Right forelimb (tissue), 1 donor: ENCODE data around the gene ICA1.
"Not testable (repeated sequence)": the region's sequence is repeated elsewhere in the genome, so short reads cannot be mapped to it uniquely, and the experiment has no call there.

ENCODE experiments used
- DNase-seq: peaks from one replicate; pipeline ENCODE4 v3.0.0-alpha.2; 2018

The ICA1 gene

GRCh38 chr7:8089036-8089780 lies 172.8 kb downstream of the ICA1 start:
- DNase-seq: no peak

GRCh38 chr7:8086239-8086638 lies 175.7 kb downstream of the ICA1 start:
- no peak for DNase-seq

DNA sequence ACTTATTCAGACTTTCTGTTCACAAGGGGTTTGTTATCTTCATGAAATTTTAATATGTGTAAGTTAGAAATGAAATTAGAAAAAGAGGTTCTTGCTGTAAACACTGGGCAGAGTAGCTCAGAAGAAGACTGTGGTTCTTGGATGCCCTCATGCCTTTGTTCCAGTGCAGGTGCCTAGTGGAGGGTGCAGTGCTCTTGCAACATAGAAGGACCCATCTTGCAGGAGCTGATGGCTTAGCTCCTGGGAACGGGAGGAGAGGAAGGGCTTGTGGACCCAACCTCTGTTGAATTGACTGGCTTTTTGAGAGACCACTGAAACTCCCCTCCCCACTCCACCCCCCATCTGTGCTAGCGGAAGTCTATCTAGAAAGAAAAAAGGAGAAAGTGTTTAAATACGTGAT lies 176.5 kb downstream of the ICA1 start:
- DNase-seq: no peak

GRCh38 chr7:8084836-8085235 lies 177.1 kb downstream of the ICA1 start:
- no peak for DNase-seq

- no peak for DNase-seq
Measured at GRCh38 chr7:8082762-8083161, 179.2 kb downstream of the ICA1 start.

DNA sequence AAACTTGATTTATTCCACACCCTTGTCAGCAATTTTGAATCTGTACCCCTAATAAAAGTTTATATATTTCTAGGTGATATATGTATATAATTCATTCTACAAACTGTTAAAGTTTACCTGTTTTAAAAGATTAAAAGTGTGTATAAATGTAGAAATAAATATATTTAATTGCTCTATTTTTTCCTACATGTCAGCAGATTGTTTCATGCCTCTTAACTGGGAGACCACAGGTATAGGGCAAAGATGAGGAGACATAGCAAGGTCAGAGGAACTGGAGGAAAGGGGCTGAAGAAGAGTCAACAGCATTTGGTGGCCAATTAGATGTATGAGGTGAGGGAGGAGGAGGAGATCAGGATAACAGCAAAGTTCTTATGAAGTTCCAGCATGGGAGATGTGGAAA lies 183.5 kb downstream of the ICA1 start:
- no peak for DNase-seq

DNA sequence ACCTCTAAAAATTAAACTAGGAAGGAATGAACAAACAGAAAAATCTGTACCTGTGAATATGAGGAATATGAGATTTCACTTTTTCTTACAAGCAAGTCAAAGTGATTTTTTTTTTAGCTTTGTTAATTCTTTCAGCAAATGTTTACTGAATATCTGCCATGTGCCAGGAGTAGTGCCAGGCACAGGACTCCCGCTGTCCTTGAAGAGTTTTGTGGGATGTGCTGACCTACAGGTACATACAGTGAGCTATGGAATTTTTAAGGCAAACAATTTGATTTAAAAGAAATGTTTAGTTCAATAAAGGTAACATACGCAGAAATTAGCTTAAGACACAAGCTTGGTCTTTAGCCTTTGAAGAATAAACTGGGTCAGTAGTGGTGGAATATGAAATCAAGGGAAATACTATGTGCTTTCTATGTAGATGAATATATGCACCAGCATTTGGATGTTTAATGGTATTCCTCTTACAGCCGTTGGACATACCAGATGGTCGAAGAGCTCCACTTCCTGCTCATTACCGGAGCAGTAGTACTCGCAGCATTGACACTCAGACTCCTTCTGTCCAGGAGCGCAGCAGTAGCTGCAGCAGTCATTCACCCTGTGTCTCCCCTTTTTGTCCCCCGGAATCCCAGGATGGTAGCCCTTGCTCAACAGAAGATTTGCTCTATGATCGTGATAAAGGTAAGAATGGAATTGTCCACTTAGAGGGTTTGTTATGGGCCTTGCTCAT lies 191.4 kb downstream of the ICA1 start:
- no peak for DNase-seq

DNA sequence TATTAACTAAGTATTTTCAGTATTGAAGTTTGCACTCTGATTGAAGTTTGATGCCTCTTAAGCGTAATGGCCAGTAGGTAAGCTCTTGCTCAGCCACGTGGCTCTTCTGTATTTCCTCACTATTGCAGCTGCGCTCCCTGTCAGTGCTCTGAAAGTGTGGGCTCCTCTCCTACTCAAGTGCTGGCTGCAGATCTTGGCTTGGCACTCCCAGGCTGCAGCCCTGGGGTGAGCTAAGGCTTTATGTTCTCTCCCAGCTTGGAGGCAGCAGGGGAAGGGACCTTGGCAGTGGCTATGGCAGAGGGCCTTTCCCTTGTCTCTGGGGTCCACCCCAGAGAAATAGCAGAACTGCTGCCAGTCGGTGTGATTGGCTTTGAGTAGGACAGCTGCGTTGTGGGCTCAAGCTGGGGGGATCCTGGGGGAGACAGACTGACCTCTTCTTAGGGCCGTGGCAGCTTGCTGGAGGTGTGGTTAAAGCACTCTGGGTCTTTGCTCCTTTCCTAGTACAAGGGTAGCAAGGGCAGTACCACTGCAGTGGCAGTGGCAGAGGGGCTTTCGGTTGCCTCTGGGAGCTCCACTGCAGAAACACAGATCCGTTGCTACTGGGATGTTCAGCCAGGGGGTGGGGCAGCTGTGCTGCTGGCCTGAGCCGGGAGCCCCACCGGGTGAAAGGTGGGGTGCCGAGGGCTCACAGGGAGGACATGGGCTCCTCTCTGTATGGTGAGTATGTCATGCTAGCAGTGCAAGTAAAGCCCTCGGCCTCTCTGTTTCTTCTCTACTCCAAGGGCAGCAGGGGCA lies 192.9 kb downstream of the ICA1 start:
- no peak for DNase-seq

DNA sequence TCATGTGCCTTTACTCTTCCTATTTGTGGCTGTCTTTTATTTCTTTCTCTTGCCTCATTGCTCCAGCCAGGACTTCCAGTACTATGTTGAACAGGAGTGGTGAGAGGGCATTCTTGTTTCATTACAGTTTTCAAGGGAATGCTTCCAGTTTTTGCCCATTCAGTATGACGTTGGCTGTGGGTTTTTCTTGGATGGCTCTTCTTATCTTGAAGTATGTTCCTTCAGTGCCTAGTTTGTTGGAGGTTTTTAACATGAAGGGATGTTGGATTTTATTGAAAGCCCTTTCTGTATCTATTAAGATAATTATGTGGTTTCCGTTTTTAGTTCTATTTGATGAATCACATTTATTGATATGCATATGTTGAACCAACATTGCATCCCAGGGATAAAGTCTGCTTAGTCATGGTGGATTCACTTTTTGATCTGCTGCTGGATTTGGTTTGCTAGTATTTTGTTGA lies 196.6 kb downstream of the ICA1 start:
- DNase-seq: no peak

- no peak for DNase-seq
Measured at GRCh38 chr7:8064828-8065227, 197.1 kb downstream of the ICA1 start.

- DNase-seq: no peak
Measured at GRCh38 chr7:8063706-8064297, 198.2 kb downstream of the ICA1 start.

DNA sequence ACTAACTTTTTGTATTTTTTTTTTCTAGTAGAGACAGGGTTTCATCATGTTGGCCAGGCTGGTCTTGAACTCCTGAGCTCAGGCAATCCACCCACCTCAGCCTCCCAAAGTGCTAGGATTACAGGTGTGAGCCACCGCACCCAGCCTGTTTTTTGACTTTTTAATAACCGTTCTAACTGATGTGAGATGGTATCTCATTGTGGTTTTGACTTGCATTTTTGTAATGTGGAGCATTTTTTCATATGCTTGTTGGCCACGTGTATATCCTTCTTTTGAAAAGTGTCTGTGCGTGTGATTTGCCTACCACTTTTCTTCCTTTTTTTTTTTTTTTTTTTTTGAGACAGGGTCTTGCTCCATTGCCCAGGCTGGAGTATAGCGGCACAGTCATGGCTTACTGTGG lies 198.7 kb downstream of the ICA1 start:
- DNase-seq: not testable (repeated sequence)
